HFFc6 (cell line): ENCODE data around the gene ABCA3. TPM values are rescaled to one million over a fixed set of nuclear protein-coding genes. Genes with fewer than 3 reads are reported as not detected.

Experiments used
- DNase-seq: peaks from one replicate; pipeline ENCODE4 v3.0.0-alpha.2; 2018
- H3K27ac Mint-ChIP-seq: 2 replicates; pipeline ENCODE4 v1.8.0; 2020; ENCODE audit warnings: mild to moderate bottlenecking, mixed read lengths
- H3K27me3 Mint-ChIP-seq: 2 replicates; pipeline ENCODE4 v1.8.0; 2021; ENCODE audit warnings: mild to moderate bottlenecking, moderate library complexity, mixed read lengths; ENCODE audit not compliant: insufficient read depth
- H3K36me3 Mint-ChIP-seq: 2 replicates; pipeline ENCODE4 v1.8.0; 2021; ENCODE audit warnings: low read depth, mixed read lengths
- H3K4me1 Mint-ChIP-seq: 2 replicates; pipeline ENCODE4 v1.8.0; 2020; ENCODE audit warnings: low read depth, mixed read lengths
- H3K4me3 Mint-ChIP-seq: 2 replicates; pipeline ENCODE4 v1.8.0; 2020; ENCODE audit warnings: mild to moderate bottlenecking, moderate library complexity, mixed read lengths
- H3K9me3 Mint-ChIP-seq: 2 replicates; pipeline ENCODE4 v1.8.0; 2020; ENCODE audit warnings: mild to moderate bottlenecking, mixed read lengths
- total RNA-seq, 6 experiments: library from RNA; stranded (reverse); fragmentation: NEBNext Ultra II Directional; extraction: Animal tissue kit (Norgen Biotek cat#: 25700); gene quantifications; 2 replicates in 1 of 6; 3 replicates in 5 of 6; pipeline ENCODE4 v1.2.3, GENCODE V29; 2021
- TF ChIP-seq, protein P1 (sequence below): fragments of 200-600 bp; sonication (generic); IDR thresholded peaks from 2 replicates; pipeline ENCODE4 v1.5.0; 2021; ENCODE audit warnings: antibody characterized with exemption, mild to moderate bottlenecking

The ABCA3 gene
- total RNA-seq, 6 experiments from 2014 or later: 1.9 to 3.6 (median 2.4) TPM

GRCh38 chr16:2278272-2278608 is 62.3 kb downstream of the ABCA3 start:
- no peaks in the 10 kb centered on the region for H3K36me3 Mint-ChIP-seq
- no peak overlapping the region for H3K27ac Mint-ChIP-seq
- peaks cover 25% of the 10 kb centered on the region for H3K27me3 Mint-ChIP-seq
- H3K9me3 Mint-ChIP-seq: no peaks in the 10 kb centered on the region
- H3K4me1 Mint-ChIP-seq: no peaks in the 10 kb centered on the region
- no peak for DNase-seq
- TF ChIP-seq, protein P1, sequence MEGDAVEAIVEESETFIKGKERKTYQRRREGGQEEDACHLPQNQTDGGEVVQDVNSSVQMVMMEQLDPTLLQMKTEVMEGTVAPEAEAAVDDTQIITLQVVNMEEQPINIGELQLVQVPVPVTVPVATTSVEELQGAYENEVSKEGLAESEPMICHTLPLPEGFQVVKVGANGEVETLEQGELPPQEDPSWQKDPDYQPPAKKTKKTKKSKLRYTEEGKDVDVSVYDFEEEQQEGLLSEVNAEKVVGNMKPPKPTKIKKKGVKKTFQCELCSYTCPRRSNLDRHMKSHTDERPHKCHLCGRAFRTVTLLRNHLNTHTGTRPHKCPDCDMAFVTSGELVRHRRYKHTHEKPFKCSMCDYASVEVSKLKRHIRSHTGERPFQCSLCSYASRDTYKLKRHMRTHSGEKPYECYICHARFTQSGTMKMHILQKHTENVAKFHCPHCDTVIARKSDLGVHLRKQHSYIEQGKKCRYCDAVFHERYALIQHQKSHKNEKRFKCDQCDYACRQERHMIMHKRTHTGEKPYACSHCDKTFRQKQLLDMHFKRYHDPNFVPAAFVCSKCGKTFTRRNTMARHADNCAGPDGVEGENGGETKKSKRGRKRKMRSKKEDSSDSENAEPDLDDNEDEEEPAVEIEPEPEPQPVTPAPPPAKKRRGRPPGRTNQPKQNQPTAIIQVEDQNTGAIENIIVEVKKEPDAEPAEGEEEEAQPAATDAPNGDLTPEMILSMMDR: peak; percentile 20; the same call in 1 of the 2 replicates
- no peak overlapping the region for H3K4me3 Mint-ChIP-seq

- peaks cover 25% of the 10 kb centered on the region for H3K27me3 Mint-ChIP-seq
- H3K36me3 Mint-ChIP-seq: no peaks in the 10 kb centered on the region
- no peak overlapping the region for H3K4me3 Mint-ChIP-seq
- no peak overlapping the region for H3K27ac Mint-ChIP-seq
- no peaks in the 10 kb centered on the region for H3K9me3 Mint-ChIP-seq
- TF ChIP-seq, protein P1: no peak
- no peaks in the 10 kb centered on the region for H3K4me1 Mint-ChIP-seq
- no peak for DNase-seq
These were observed 62.9 kb downstream of the ABCA3 start for GRCh38 chr16:2277466-2278271.

DNA sequence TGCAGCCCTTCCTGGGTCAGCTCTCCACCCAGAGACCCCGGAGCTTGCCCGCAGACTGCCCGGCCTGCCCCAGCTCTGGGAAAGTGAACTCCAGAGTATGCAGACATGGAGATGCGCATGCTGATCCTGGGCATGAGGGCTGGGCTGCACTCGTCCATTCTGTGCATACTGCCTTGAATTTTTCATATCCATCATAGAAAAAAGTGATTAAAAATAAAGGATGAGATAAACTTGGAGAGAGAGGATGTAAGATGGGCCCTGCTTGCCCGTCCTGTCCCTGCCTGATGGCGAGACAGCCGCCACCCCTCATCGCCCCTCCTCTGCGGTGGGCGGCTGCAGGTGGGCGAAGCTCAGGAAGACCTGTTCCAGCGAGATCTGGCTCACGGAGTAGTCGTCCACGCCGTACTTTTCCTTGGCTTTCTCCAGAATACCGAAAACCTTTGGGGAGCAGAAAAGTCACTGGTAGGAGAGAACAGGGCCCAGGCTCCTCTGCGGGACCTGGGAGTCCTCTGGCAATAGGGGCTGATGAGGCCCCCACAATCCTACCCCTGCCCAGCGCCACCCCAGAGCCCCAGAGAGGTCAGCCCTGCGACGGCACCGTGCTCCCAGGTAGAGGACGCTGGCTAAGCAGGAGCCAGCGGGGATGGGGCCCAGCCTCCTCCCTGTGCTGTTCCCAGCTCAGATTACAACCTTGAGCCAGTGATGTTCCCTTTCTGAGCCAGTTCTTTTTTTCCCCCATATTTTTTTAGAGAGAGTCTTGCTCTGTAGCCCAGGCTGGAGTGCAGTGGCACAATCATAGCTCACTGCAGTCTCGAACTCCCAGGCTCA is 63.9 kb downstream of the ABCA3 start:
- Mint-ChIP-seq H3K4me1 (no peaks in the 10 kb centered on the region), H3K4me3 (no peak overlapping the region), H3K9me3 (no peaks in the 10 kb centered on the region), H3K27ac (no peak overlapping the region), H3K27me3 (peaks cover 21% of the 10 kb centered on the region), H3K36me3 (no peaks in the 10 kb centered on the region)
- TF ChIP-seq, protein P1: no peak
- DNase-seq: no peak

DNA sequence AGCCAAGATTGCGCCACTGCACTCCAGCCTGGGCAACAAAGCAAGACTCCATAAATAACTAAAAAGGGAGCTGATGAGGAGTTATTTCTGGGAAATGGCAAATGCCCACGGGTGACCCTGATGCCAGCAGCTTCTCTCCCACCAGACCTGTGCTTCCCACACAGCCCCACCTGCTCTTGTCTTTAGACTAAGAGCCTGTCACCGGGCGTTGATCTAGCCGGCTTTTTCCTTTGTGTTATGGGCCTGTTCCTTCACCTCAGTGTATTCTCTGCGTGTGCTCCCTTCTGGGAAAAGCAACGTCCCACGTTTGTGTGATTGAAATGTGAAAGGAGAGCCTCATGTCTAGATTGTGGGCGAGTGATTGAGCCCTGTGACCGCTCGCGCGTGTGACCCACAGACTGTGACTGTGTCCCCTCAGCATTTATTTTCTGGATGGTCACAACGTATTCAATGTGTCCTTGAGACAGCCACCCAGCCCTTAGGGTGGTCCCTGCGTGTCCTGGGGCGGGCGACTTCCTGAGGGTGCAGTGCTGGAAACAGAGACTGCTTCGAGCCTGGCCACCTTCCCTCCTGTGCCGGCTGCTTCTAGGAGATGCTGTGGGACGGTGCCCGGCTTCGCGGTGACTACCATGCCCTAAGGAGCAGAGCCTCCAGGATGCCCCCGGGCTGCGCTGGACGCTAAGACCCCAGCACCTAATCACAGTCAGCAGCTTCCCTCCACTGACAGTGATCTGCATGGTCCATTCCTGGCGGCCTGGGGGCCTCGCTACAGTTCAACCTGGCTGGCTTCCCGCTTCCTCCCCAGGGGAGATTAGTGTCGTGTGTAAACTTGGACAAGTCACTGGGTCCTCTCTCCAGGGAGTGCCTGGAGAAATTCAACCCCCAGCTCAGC is 64.8 kb downstream of the ABCA3 start:
- no peak for DNase-seq
- TF ChIP-seq, protein P1: no peak
- Mint-ChIP-seq H3K27me3 (peaks cover 13% of the 10 kb centered on the region; the same call in 1 of the 2 replicates), H3K9me3 (no peaks in the 10 kb centered on the region), H3K4me1 (no peaks in the 10 kb centered on the region), H3K4me3 (no peak overlapping the region), H3K36me3 (no peaks in the 10 kb centered on the region), H3K27ac (no peak overlapping the region)

- H3K27ac Mint-ChIP-seq: no peak overlapping the region
- no peaks in the 10 kb centered on the region for H3K9me3 Mint-ChIP-seq
- no peak for DNase-seq
- TF ChIP-seq, protein P1: no peak
- H3K4me3 Mint-ChIP-seq: no peak overlapping the region
- H3K36me3 Mint-ChIP-seq: no peaks in the 10 kb centered on the region
- peaks cover 4% of the 10 kb centered on the region; the same call in 1 of the 2 replicates for H3K27me3 Mint-ChIP-seq
- peaks cover 10% of the 10 kb centered on the region for H3K4me1 Mint-ChIP-seq
These were observed 66.6 kb downstream of the ABCA3 start for GRCh38 chr16:2273931-2274330.
